Measurements from ENCODE around the gene TMEM14B. TPM values are rescaled to one million over a fixed set of nuclear protein-coding genes. Genes with fewer than 3 reads are reported as not detected.

TMEM14B gene
- total and polyA plus RNA-seq, 9 of the 15 experiments (the other 6 are each of a cell fraction or from before 2014, with no cell fraction given): 174 to 862 (median 263) TPM

- TF ChIP-seq TAF15 (IDR thresholded peaks at IDR 0.05; ENCODE audit: low read depth, low read length): no peak
- peak; percentile 93 to 98 for TF ChIP-seq RCOR1 (IDR thresholded peaks at IDR 0.05; ENCODE audit: borderline replicate concordance in 1 of 2, low read depth in 2 of 2, low read length in 2 of 2)
- TF ChIP-seq ZNF75A (CRISPR knock-in tag; IDR thresholded peaks at IDR 0.05): no peak
- TF ChIP-seq U2AF2 (optimal IDR thresholded peaks at IDR 0.05; ENCODE audit: low read depth, low read length): no peak
- peak; percentile 76 for TF ChIP-seq SMARCC2 (IDR thresholded peaks at IDR 0.05; ENCODE audit: low read depth)
- no peak for TF ChIP-seq ZNF184 (CRISPR knock-in tag; IDR thresholded peaks at IDR 0.05)
- no peak for TF ChIP-seq MAFK (IDR thresholded peaks at IDR 0.05; ENCODE audit: low read length)
- TF ChIP-seq ZNF785 (CRISPR knock-in tag; IDR thresholded peaks at IDR 0.05): no peak
- TF ChIP-seq ZMIZ1 (IDR thresholded peaks at IDR 0.05; ENCODE audit: low read depth in 2 of 2, low read length in 2 of 2): peak in 1 of 2 experiments; percentile 85; a peak in 1 of 4 replicates
- TF ChIP-seq, protein P1, sequence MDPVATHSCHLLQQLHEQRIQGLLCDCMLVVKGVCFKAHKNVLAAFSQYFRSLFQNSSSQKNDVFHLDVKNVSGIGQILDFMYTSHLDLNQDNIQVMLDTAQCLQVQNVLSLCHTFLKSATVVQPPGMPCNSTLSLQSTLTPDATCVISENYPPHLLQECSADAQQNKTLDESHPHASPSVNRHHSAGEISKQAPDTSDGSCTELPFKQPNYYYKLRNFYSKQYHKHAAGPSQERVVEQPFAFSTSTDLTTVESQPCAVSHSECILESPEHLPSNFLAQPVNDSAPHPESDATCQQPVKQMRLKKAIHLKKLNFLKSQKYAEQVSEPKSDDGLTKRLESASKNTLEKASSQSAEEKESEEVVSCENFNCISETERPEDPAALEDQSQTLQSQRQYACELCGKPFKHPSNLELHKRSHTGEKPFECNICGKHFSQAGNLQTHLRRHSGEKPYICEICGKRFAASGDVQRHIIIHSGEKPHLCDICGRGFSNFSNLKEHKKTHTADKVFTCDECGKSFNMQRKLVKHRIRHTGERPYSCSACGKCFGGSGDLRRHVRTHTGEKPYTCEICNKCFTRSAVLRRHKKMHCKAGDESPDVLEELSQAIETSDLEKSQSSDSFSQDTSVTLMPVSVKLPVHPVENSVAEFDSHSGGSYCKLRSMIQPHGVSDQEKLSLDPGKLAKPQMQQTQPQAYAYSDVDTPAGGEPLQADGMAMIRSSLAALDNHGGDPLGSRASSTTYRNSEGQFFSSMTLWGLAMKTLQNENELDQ (CRISPR knock-in tag; IDR thresholded peaks at IDR 0.05; ENCODE audit: borderline replicate concordance): no peak
- TF ChIP-seq MAFG (tag; conservative IDR thresholded peaks at IDR 0.05): no peak
- TF ChIP-seq ATF6 (CRISPR knock-in tag; IDR thresholded peaks at IDR 0.05): 0 out of 2 replicates have a peak, but pooled peaks have one; percentile 18
- 0 out of 2 replicates have a peak, but pooled peaks have one; percentile 86 for TF ChIP-seq NBN (IDR thresholded peaks at IDR 0.05; ENCODE audit: low read depth)
- no peak for TF ChIP-seq MEF2A (IDR thresholded peaks at IDR 0.05; ENCODE audit: control insufficient read depth, low read depth, low read length)
- TF ChIP-seq ZNF24 (IDR thresholded peaks at IDR 0.05): no peak
Observed at GRCh38 chr6:10771371-10771894, 23.8 kb downstream of the TMEM14B start (continued).
